DOHH2 (cell line): ENCODE data around the gene MED19.
"Not testable (repeated sequence)": the region's sequence is repeated elsewhere in the genome, so short reads cannot be mapped to it uniquely, and the experiment has no call there.

Experiments
- H3F3A ChIP-seq: fragments of 200-600 bp; sonication (generic), shearing (Covaris generic); 2 replicates; pipeline ENCODE4 v1.6.0; 2016; ENCODE audit warnings: antibody characterized with exemption, mild to moderate bottlenecking; ENCODE audit not compliant: control insufficient read depth, insufficient read depth
- H3K27ac ChIP-seq: fragments of 200-600 bp; sonication (generic); 2 replicates; pipeline ENCODE4 v1.5.1; 2014; ENCODE audit warnings: low read depth, mild to moderate bottlenecking, low read length, moderate library complexity
- H3K27me3 ChIP-seq: fragments of 200-600 bp; sonication (generic); 2 replicates; pipeline ENCODE4 v1.6.1; 2014; ENCODE audit warnings: mild to moderate bottlenecking, low read length, mixed read lengths; ENCODE audit not compliant: control insufficient read depth
- H3K36me3 ChIP-seq: fragments of 200-600 bp; sonication (generic); 2 replicates; pipeline ENCODE4 v1.6.1; 2014; ENCODE audit warnings: mild to moderate bottlenecking, low read length, moderate library complexity, mixed read lengths; ENCODE audit not compliant: control insufficient read depth
- H3K4me1 ChIP-seq: fragments of 200-600 bp; sonication (generic); 2 replicates; pipeline ENCODE4 v1.6.1; 2014; ENCODE audit warnings: mild to moderate bottlenecking, low read length, mixed read lengths; ENCODE audit not compliant: control insufficient read depth
- H3K4me2 ChIP-seq: fragments of 200-600 bp; sonication (generic); 2 replicates; pipeline ENCODE4 v1.6.0; 2014; ENCODE audit warnings: mild to moderate bottlenecking, low read length, moderate library complexity
- H3K4me3 ChIP-seq: fragments of 200-600 bp; sonication (generic); 2 replicates; pipeline ENCODE4 v1.5.1; 2014; ENCODE audit warnings: mild to moderate bottlenecking, low read length, mixed read lengths
- H3K79me2 ChIP-seq: fragments of 200-600 bp; sonication (generic); 2 replicates; pipeline ENCODE4 v1.6.1; 2014; ENCODE audit warnings: mild to moderate bottlenecking, low read length, mixed read lengths; ENCODE audit not compliant: control insufficient read depth
- H3K9me2 ChIP-seq: fragments of 200-600 bp; sonication (generic); replicated peaks from 2 replicates; pipeline ENCODE4 v1.6.1; 2014; ENCODE audit warnings: mild to moderate bottlenecking, low read length, mixed read lengths; ENCODE audit not compliant: control insufficient read depth
- H3K9me3 ChIP-seq: fragments of 200-600 bp; sonication (generic); 2 replicates; pipeline ENCODE4 v1.6.1; 2014; ENCODE audit warnings: antibody characterized with exemption, low read length, mixed read lengths; ENCODE audit not compliant: control insufficient read depth, insufficient read depth
- H4K20me1 ChIP-seq: fragments of 200-600 bp; sonication (generic); 2 replicates; pipeline ENCODE4 v1.6.0; 2014; ENCODE audit warnings: low read depth, mild to moderate bottlenecking, antibody characterized with exemption, low read length, moderate library complexity; ENCODE audit not compliant: control insufficient read depth, insufficient read depth
- EZH2phosphoT487 ChIP-seq: fragments of 200-600 bp; sonication (generic); IDR thresholded peaks from 2 replicates; pipeline ENCODE4 v1.6.1; 2017; ENCODE audit warnings: borderline replicate concordance, mild to moderate bottlenecking, antibody characterized with exemption, low read length, moderate library complexity, mixed read lengths
- TF ChIP-seq, protein P1 (sequence below): fragments of 200-600 bp; sonication (generic); IDR thresholded peaks from one replicate; pipeline ENCODE4 v1.5.1; 2014; ENCODE audit warnings: antibody characterized with exemption, mild to moderate bottlenecking, low read depth, low read length; ENCODE audit not compliant: poor library complexity, severe bottlenecking

The MED19 gene

DNA sequence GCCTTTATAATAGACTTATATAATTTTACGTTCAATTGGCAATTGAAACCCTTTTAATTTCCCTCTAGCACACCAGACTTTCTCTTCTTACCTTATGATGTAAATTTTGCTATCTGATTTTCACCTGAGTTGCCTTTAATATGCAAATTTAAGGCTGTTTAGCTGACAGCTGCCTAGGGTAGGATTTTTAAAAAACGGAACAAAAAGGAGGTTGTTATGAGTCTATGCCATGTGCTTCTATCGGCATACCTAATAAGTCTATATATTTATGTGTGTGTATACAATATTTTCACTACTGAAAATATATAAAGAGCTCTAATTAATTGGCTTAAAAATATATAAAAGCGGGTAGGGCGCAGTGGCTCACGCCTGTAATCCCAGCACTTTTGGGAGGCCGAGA is 17.5 kb upstream of the MED19 start:
- Histone ChIP-seq H3K36me3 (peaks cover 30% of the 10 kb centered on the region), H3F3A (no peaks in the 10 kb centered on the region), H3K9me3 (no peaks in the 10 kb centered on the region), H3K9me2 (no peaks in the 10 kb centered on the region), H3K79me2 (peaks cover 98% of the 10 kb centered on the region), H3K4me1 (peaks cover 15% of the 10 kb centered on the region), H3K27ac (no peak overlapping the region), H3K27me3 (no peaks in the 10 kb centered on the region), H3K4me2 (no peak overlapping the region), H3K4me3 (no peak overlapping the region), H4K20me1 (no peaks in the 10 kb centered on the region)
- TF ChIP-seq, protein P1, sequence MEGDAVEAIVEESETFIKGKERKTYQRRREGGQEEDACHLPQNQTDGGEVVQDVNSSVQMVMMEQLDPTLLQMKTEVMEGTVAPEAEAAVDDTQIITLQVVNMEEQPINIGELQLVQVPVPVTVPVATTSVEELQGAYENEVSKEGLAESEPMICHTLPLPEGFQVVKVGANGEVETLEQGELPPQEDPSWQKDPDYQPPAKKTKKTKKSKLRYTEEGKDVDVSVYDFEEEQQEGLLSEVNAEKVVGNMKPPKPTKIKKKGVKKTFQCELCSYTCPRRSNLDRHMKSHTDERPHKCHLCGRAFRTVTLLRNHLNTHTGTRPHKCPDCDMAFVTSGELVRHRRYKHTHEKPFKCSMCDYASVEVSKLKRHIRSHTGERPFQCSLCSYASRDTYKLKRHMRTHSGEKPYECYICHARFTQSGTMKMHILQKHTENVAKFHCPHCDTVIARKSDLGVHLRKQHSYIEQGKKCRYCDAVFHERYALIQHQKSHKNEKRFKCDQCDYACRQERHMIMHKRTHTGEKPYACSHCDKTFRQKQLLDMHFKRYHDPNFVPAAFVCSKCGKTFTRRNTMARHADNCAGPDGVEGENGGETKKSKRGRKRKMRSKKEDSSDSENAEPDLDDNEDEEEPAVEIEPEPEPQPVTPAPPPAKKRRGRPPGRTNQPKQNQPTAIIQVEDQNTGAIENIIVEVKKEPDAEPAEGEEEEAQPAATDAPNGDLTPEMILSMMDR, result no peak
- no peak for TF ChIP-seq EZH2phosphoT487

DNA sequence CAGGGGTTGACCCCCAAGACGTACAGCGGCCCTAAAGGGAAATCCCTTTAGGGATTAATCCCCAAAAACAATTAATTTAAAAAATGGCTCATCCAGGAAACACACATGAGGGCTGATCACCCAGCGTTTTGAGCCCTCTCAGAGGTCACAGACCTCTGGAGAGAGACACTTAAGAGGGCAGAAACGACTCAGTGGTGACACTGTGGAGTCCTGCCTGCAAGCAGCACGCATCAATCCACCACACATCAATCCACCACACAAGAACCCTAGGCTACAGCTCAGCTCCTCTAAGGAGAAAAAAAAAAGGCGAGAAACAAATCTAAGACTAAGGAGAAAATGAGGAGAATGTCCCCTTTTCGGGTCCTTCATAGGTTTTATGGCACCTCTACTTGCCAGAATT is 16.8 kb upstream of the MED19 start:
- H3K79me2 ChIP-seq, result peaks cover 98% of the 10 kb centered on the region
- H3K4me1 ChIP-seq, result peaks cover 15% of the 10 kb centered on the region
- no peaks in the 10 kb centered on the region for H3K9me3 ChIP-seq
- H3F3A ChIP-seq, result no peaks in the 10 kb centered on the region
- no peaks in the 10 kb centered on the region for H3K9me2 ChIP-seq
- peaks cover 35% of the 10 kb centered on the region for H3K36me3 ChIP-seq
- H3K27ac ChIP-seq, result no peak overlapping the region
- H3K27me3 ChIP-seq, result no peaks in the 10 kb centered on the region
- TF ChIP-seq EZH2phosphoT487, result no peak
- TF ChIP-seq, protein P1, result no peak
- no peak overlapping the region for H3K4me3 ChIP-seq
- H4K20me1 ChIP-seq, result no peaks in the 10 kb centered on the region
- H3K4me2 ChIP-seq, result 0 out of 2 replicates have a peak overlapping the region, but pooled peaks have one; percentile 1

DNA sequence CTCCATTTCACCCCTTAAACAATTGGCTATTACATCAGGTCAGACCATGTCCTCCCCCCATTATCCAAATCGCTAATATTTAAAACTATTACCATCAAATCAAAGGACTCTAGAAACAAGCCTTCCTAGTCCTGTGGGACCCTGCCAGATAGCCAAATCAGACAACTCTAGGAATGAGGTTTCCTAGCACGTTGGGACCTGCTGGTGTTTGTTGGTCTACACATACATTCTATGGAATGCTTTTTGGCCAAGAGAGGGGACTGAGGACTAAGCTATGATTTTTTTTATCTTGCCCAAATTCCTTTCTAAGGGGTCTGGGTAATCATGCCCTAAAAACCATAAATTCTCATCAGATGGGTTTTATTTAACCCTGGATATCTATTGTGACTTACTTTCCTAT is 15.2 kb upstream of the MED19 start:
- no peak overlapping the region for H3K4me2 ChIP-seq
- TF ChIP-seq, protein P1, result no peak
- no peak for TF ChIP-seq EZH2phosphoT487
- H3K9me2 ChIP-seq, result no peaks in the 10 kb centered on the region
- H3K27ac ChIP-seq, result no peak overlapping the region
- H3K4me1 ChIP-seq, result peaks cover 15% of the 10 kb centered on the region
- H3F3A ChIP-seq, result no peaks in the 10 kb centered on the region
- peaks cover 37% of the 10 kb centered on the region for H3K36me3 ChIP-seq
- H3K9me3 ChIP-seq, result no peaks in the 10 kb centered on the region
- H3K4me3 ChIP-seq, result no peak overlapping the region
- no peaks in the 10 kb centered on the region for H4K20me1 ChIP-seq
- no peaks in the 10 kb centered on the region for H3K27me3 ChIP-seq
- peaks cover 97% of the 10 kb centered on the region for H3K79me2 ChIP-seq

DNA sequence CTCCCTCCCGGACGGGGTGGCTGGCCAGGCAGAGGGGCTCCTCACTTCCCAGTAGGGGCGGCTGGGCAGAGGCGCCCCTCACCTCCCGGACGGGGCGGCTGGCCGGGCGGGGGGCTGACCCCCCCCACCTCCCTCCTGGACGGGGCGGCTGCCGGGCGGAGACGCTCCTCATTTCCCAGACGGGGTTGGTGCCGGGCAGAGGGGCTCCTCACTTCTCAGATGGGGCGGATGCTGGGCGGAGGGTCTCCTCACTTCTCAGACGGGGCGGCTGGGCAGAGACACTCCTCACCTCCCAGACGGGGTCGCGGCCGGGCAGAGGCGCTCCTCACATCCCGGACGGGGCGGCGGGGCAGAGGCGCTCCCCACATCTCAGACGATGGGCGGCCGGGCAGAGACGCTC is 4.7 kb upstream of the MED19 start:
- H3K27ac ChIP-seq, H3K9me3 ChIP-seq, H3K9me2 ChIP-seq, H3K4me3 ChIP-seq, H3F3A ChIP-seq, H4K20me1 ChIP-seq, H3K27me3 ChIP-seq, H3K4me2 ChIP-seq: not testable (repeated sequence)
- H3K79me2 ChIP-seq, result peaks cover 77% of the 10 kb centered on the region
- H3K4me1 ChIP-seq, result peaks cover 15% of the 10 kb centered on the region
- peaks cover 48% of the 10 kb centered on the region for H3K36me3 ChIP-seq
